HCT116 (cell line): ENCODE results near the gene DTNBP1. TPM values are rescaled to one million over a fixed set of nuclear protein-coding genes. Genes with fewer than 3 reads are reported as not detected.

ENCODE experiments used
- ATAC-seq: fragments of 200-7000 bp; cut with Tn5 transposase; 2 replicates; pipeline ENCODE4 v1.9.1; 2020; ENCODE audit warnings: mild to moderate bottlenecking, moderate library complexity
- BruUV-seq: library from RNA; stranded (reverse); fragments of 400-500 nt; replicated peaks from 2 replicates; lab custom pipeline; 2021; lab: Mats Ljungman, UMichigan
- CTCF ChIA-PET: fragments of 300-600 bp; sonication (Branson Sonifier 250); formaldehyde crosslinking; loops from one replicate; lab custom pipeline; 2021; ENCODE audit warnings: antibody characterized with exemption; lab: Charles Lee
- POLR2A ChIA-PET: fragments of 300-600, 350-600 bp; sonication (Branson Sonifier 250); formaldehyde crosslinking; loops from one replicate; lab custom pipeline; 2021; ENCODE audit warnings: antibody characterized with exemption; lab: Charles Lee
- RAD21 ChIA-PET, 2 experiments: fragments of 300-600 bp; sonication (Branson Sonifier 250); formaldehyde crosslinking; loops; one replicate each; lab custom pipeline; 2023; ENCODE audit warnings: low total read pairs in 2 of 2; ENCODE audit not compliant: uncharacterized antibody in 2 of 2, unreplicated experiment in 2 of 2, low non-redundant PET in 1 of 2; lab: Charles Lee
- DNase-seq: peaks from one replicate; pipeline ENCODE4 v3.0.0-alpha.2; 2010; ENCODE audit warnings: low read depth, low spot score
- H2AFZ ChIP-seq: fragments of 200-600 bp; shearing (Covaris generic), sonication (generic); 2 replicates; pipeline ENCODE4 v1.6.1; 2017; ENCODE audit warnings: low read depth, mixed run types, mixed read lengths, antibody characterized with exemption, low read length; ENCODE audit not compliant: poor library complexity, severe bottlenecking
- H3K27ac ChIP-seq: 2 replicates; pipeline ENCODE4 v1.5.1; 2012; ENCODE audit warnings: low read depth, low read length
- H3K27me3 ChIP-seq: fragments of 200-600 bp; sonication (generic); 2 replicates; pipeline ENCODE4 v1.6.1; 2016; ENCODE audit warnings: mixed run types, low read length, mixed read lengths; ENCODE audit not compliant: insufficient read depth
- H3K36me3 ChIP-seq, 2 experiments: fragments of 200-500 bp in 1 of 2; fragments of 200-600 bp in 1 of 2; sonication (Bioruptor generic) in 1 of 2; sonication (generic) in 1 of 2; 2 replicates each; pipeline versions ENCODE4 v1.5.1 to v1.6.1; 2014 to 2016; ENCODE audit warnings: low read length in 2 of 2, inconsistent platforms in 1 of 2, mixed read lengths in 1 of 2, mixed run types in 1 of 2; ENCODE audit not compliant: insufficient read depth in 2 of 2, control insufficient read depth in 1 of 2
- H3K4me1 ChIP-seq, 2 experiments: fragments of 200-600 bp in 1 of 2; sonication (generic) in 1 of 2; 2 replicates each; pipeline versions ENCODE4 v1.5.1 to v1.6.1; 2012 to 2017; ENCODE audit warnings: low read length in 2 of 2, inconsistent platforms in 1 of 2, mild to moderate bottlenecking in 1 of 2, mixed read lengths in 1 of 2, mixed run types in 1 of 2, moderate library complexity in 1 of 2; ENCODE audit not compliant: insufficient read depth in 2 of 2, control insufficient read depth in 1 of 2
- H3K4me2 ChIP-seq: fragments of 200-600 bp; sonication (generic); 2 replicates; pipeline ENCODE4 v1.6.1; 2017; ENCODE audit warnings: mixed run types, low read length, mixed read lengths
- H3K4me3 ChIP-seq, 2 experiments: fragments of 200-600 bp in 1 of 2; sonication (generic) in 1 of 2; replicated peaks in 1 of 2; 2 replicates each; pipeline ENCODE4 v1.5.1; 2011 to 2016; ENCODE audit warnings: low read length in 2 of 2, control low read depth in 1 of 2, low read depth in 1 of 2, mild to moderate bottlenecking in 1 of 2, mixed read lengths in 1 of 2, mixed run types in 1 of 2
- H3K79me2 ChIP-seq: fragments of 200-600 bp; sonication (generic); 2 replicates; pipeline ENCODE4 v1.6.1; 2017; ENCODE audit warnings: mild to moderate bottlenecking, mixed run types, low read length, moderate library complexity, mixed read lengths; ENCODE audit not compliant: insufficient read depth
- H3K9ac ChIP-seq: fragments of 200-600 bp; sonication (generic); 2 replicates; pipeline ENCODE4 v1.6.1; 2016; ENCODE audit warnings: low read length, mixed read lengths
- H3K9me2 ChIP-seq: fragments of 200-600 bp; sonication (generic), shearing (Covaris generic); 2 replicates; pipeline ENCODE4 v1.6.1; 2017; ENCODE audit warnings: mixed run types, mild to moderate bottlenecking, moderate library complexity; ENCODE audit not compliant: insufficient read depth
- H3K9me3 ChIP-seq, 2 experiments: fragments of 200-500 bp in 1 of 2; fragments of 200-600 bp in 1 of 2; sonication (Bioruptor generic) in 1 of 2; sonication (generic) in 1 of 2; 2 replicates each; pipeline ENCODE4 v1.6.1; 2014 to 2017; ENCODE audit warnings: low read length in 2 of 2, mixed read lengths in 2 of 2, inconsistent platforms in 1 of 2, low read depth in 1 of 2, mild to moderate bottlenecking in 1 of 2, mixed run types in 1 of 2, moderate library complexity in 1 of 2; ENCODE audit not compliant: control insufficient read depth in 1 of 2, insufficient read depth in 1 of 2
- H4K20me1 ChIP-seq: fragments of 200-600 bp; sonication (generic), shearing (Covaris generic); 2 replicates; pipeline ENCODE4 v1.6.1; 2017; ENCODE audit warnings: mixed run types, mild to moderate bottlenecking, moderate library complexity; ENCODE audit not compliant: insufficient read depth
- CTCF ChIP-seq, 3 experiments: fragments of 200-600 bp in 1 of 3; sonication (generic) in 1 of 3; IDR thresholded peaks in 2 of 3; conservative IDR thresholded peaks in 1 of 3; 2 replicates each; pipeline ENCODE4 v1.5.1; 2012 to 2017; ENCODE audit warnings: low read depth in 2 of 3, low read length in 2 of 3, antibody characterized with exemption in 1 of 3, borderline replicate concordance in 1 of 3, control low read depth in 1 of 3, mild to moderate bottlenecking in 1 of 3, mixed read lengths in 1 of 3, mixed run types in 1 of 3, moderate library complexity in 1 of 3; ENCODE audit not compliant: insufficient read depth in 1 of 3
- EGR1 ChIP-seq: IDR thresholded peaks from 2 replicates; pipeline ENCODE4 v1.6.1; 2012; ENCODE audit warnings: low read depth
- ELF1 ChIP-seq: IDR thresholded peaks from 2 replicates; pipeline ENCODE4 v1.6.1; 2012; ENCODE audit warnings: low read depth, borderline replicate concordance
- EZH2phosphoT487 ChIP-seq: fragments of 200-600 bp; IDR thresholded peaks from 2 replicates; pipeline ENCODE4 v1.6.1; 2018; ENCODE audit warnings: antibody characterized with exemption, borderline replicate concordance
- FOSL1 ChIP-seq: IDR thresholded peaks from 2 replicates; pipeline ENCODE4 v1.6.1; 2012; ENCODE audit warnings: low read depth
- JUND ChIP-seq: IDR thresholded peaks from 2 replicates; pipeline ENCODE4 v1.6.1; 2012
- RAD21 ChIP-seq: IDR thresholded peaks from 2 replicates; pipeline ENCODE4 v1.6.1; 2012; ENCODE audit warnings: low read depth, mild to moderate bottlenecking
- REST ChIP-seq: IDR thresholded peaks from 2 replicates; pipeline ENCODE4 v1.6.1; 2012; ENCODE audit warnings: low read depth
- SRF ChIP-seq: IDR thresholded peaks from 2 replicates; pipeline ENCODE4 v1.6.1; 2012; ENCODE audit warnings: low read depth
- TCF7L2 ChIP-seq: IDR thresholded peaks from 2 replicates; pipeline ENCODE4 v1.7.0; 2011; ENCODE audit warnings: borderline replicate concordance, inconsistent platforms; ENCODE audit not compliant: insufficient read depth, insufficient read length; ENCODE audit errors: extremely low read depth
- YY1 ChIP-seq: IDR thresholded peaks from 2 replicates; pipeline ENCODE4 v1.6.1; 2011; ENCODE audit warnings: low read length, low read depth, moderate library complexity, mild to moderate bottlenecking; ENCODE audit not compliant: insufficient replicate concordance; ENCODE audit errors: extremely low read depth
- ZFX ChIP-seq: fragments of 450-650 bp; IDR thresholded peaks from 2 replicates; pipeline ENCODE4 v1.6.1; 2017
- intact Hi-C: fragments of 100-400 bp; cut with micrococcal nuclease; formaldehyde crosslinking; loops from 2 replicates; pipeline ENCODE4 v1.10.0; 2022
- total RNA-seq: library from RNA; stranded (reverse); gene quantifications from one replicate; pipeline ENCODE4 v1.2.1, GENCODE V29; 2021; ENCODE audit not compliant: unreplicated experiment
- TF ChIP-seq, protein P1 (sequence below): IDR thresholded peaks from 2 replicates; pipeline ENCODE4 v1.6.1; 2012

DTNBP1 gene
- total RNA-seq, 1 experiment from 2014 or later = 16.7 TPM

GRCh38 chr6:15484821-15485220 is 178.0 kb downstream of the DTNBP1 start:
- H3K4me1 ChIP-seq = no peaks in the 10 kb centered on the region
- ChIA-PET POLR2A (no interaction called here), RAD21 (no interaction called here), CTCF (no interaction called here)
- TF ChIP-seq YY1 (no peak), TCF7L2 (no peak), CTCF (IDR thresholded peaks at IDR 0.05 in 2 of 3, conservative IDR thresholded peaks at IDR 0.05 in 1 of 3; ENCODE audit: borderline replicate concordance in 1 of 3, insufficient read depth in 1 of 3, low read depth in 2 of 3, low read length in 2 of 3) (no peak), RAD21 (no peak), ELF1 (no peak), EZH2phosphoT487 (no peak), SRF (no peak), FOSL1 (no peak), JUND (no peak), EGR1 (no peak), REST (no peak), ZFX (no peak)
- TF ChIP-seq, protein P1, sequence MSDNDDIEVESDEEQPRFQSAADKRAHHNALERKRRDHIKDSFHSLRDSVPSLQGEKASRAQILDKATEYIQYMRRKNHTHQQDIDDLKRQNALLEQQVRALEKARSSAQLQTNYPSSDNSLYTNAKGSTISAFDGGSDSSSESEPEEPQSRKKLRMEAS = no peak
- H3K27ac ChIP-seq = no peak overlapping the region
- no TSS peak for BruUV-seq
- H2AFZ ChIP-seq = no peak overlapping the region
- no peaks in the 10 kb centered on the region for H3K27me3 ChIP-seq
- 0 out of 4 replicates have a peak, but pooled peaks cover 0 to 2% of the 10 kb centered on the region in 2 experiments for H3K36me3 ChIP-seq
- no peak overlapping the region for H3K4me2 ChIP-seq
- DNase-seq (no peak), ATAC-seq (no peak)
- H3K9me2 ChIP-seq = no peaks in the 10 kb centered on the region; the same call in 1 of the 2 replicates
- no peaks in the 10 kb centered on the region for H3K9me3 ChIP-seq
- H3K4me3 ChIP-seq = no peak overlapping the region
- no peaks in the 10 kb centered on the region for H4K20me1 ChIP-seq
- intact Hi-C loops = no loop called here
- peaks cover 10% of the 10 kb centered on the region; the same call in 1 of the 2 replicates for H3K79me2 ChIP-seq
- no peak overlapping the region for H3K9ac ChIP-seq
